Heart right ventricle (tissue), 16 donors: ENCODE data around the gene SVIL. TPM values are rescaled to one million over a fixed set of nuclear protein-coding genes. Genes with fewer than 3 reads are reported as not detected.

Source experiments
- ATAC-seq, 8 donors: fragments of 200-7000 bp; cut with Tn5 transposase; one replicate each; pipeline ENCODE4 v1.9.1; 2020; ENCODE audit warnings: mild to moderate bottlenecking in 8 of 8, moderate library complexity in 8 of 8, moderate number of reproducible peaks in 1 of 8
- DNase-seq, 2 donors: peaks; one replicate each; pipeline ENCODE4 v3.0.0-alpha.2; 2020
- H3K27ac ChIP-seq, 10 donors: fragments of 200-600 bp; sonication (generic) in 2 of 10; one replicate each; pipeline versions ENCODE4 v1.5.0 to v1.8.0; 2020 to 2022; ENCODE audit warnings: mild to moderate bottlenecking in 3 of 10
- H3K27me3 ChIP-seq, 7 donors: fragments of 200-600 bp; one replicate each; pipeline ENCODE4 v1.8.0; 2021 to 2022; ENCODE audit warnings: mild to moderate bottlenecking in 2 of 7
- H3K36me3 ChIP-seq, 9 donors: fragments of 200-600 bp; sonication (generic) in 1 of 9; one replicate each; pipeline versions ENCODE4 v1.5.0 to v1.8.0; 2020 to 2022; ENCODE audit warnings: mild to moderate bottlenecking in 2 of 9
- H3K4me1 ChIP-seq, 9 donors: fragments of 200-600 bp; sonication (generic) in 1 of 9; one replicate each; pipeline versions ENCODE4 v1.5.0 to v1.8.0; 2020 to 2022; ENCODE audit warnings: mild to moderate bottlenecking in 4 of 9
- H3K4me3 ChIP-seq, 10 donors: fragments of 200-600 bp; sonication (generic) in 2 of 10; one replicate each; pipeline versions ENCODE4 v1.5.0 to v1.8.0; 2020 to 2022; ENCODE audit warnings: mild to moderate bottlenecking in 7 of 10, moderate library complexity in 2 of 10
- H3K9me3 ChIP-seq, 11 donors: fragments of 200-600 bp in 10 of 11; sonication (generic) in 2 of 11; one replicate each; pipeline versions ENCODE4 v1.5.0 to v1.8.0; 2013 to 2022; ENCODE audit warnings: mild to moderate bottlenecking in 2 of 11, control low read depth in 1 of 11, moderate library complexity in 1 of 11
- WGBS, 2 donors: extraction: QIAGEN DNeasy Blood & Tissue Kit; methylation state at CpG; one replicate each; pipeline ENCODE4 v1.1.7; 2013; ENCODE audit warnings: inconsistent platforms in 1 of 2; 5-methylcytosine and 5-hydroxymethylcytosine counted together
- intact Hi-C, 10 donors: fragments of 100-400 bp; cut with DNase I; formaldehyde crosslinking; loops; one replicate each; pipeline versions ENCODE4 v1.11.1 to v1.14.2; 2022
- polyA plus RNA-seq, 2 donors: library from polyadenylated mRNA; stranded (reverse); fragments of 200-250 nt; gene quantifications; one replicate each; pipeline ENCODE4 v1.2.3, GENCODE V29; 2013
- total RNA-seq, 10 donors: library from RNA; stranded (reverse); fragmentation: NEBNext Ultra II Directional in 3 of 10; extraction: Animal tissue kit (Norgen Biotek cat#: 25700) in 3 of 10; gene quantifications; one replicate each; pipeline versions ENCODE4 v1.2.1 to v1.2.4, GENCODE V29; 2021 to 2023
- TF ChIP-seq, protein P1 (sequence below), 9 donors: fragments of 200-600 bp; sonication (generic) in 2 of 9; IDR thresholded peaks; one replicate each; pipeline versions ENCODE4 v1.5.0 to v1.8.0; 2021 to 2022; ENCODE audit warnings: antibody characterized with exemption in 9 of 9, mild to moderate bottlenecking in 5 of 9, moderate library complexity in 1 of 9
- donor health status: Arrhythmogenic right ventricular cardiomyopathy.
- donor health status: ischemic (EF 13 %, LVEDD 7.1; RV severe dilation, severe dysfunction).
- donor health status: healthy with polysubstance abuse.
- donor health status: DM: no; HTN: yes; CAD: no.
- donor health status: DM: no; HTN: no; CAD: no.
- donor health status: ischemic (EF 25% LVEDD 6.9; RV normal size, moderate dysfunction).
- donor health status: ischemic (EF 25% LVEDD 5.7; RV mildly dilated, moderate dysfunction).
- donor health status: healthy.
- donor health status: DM: yes; HTN: yes; CAD: no.
- donor health status: Ischemic cardiomyopathy.
- donor health status: ischemic (EF 35%, LVEDD 5.7; RV mildly dilated, moderate dysfunction).
- donor health status: nonischemic (EF 11% LVEDD 7.7; RV severe dilation, severe dysfunction).
- donor health status: DM: yes; HTN: yes; CAD: no.
- donor health status: PGD.
- donor health status: ischemic (EF 29% LVEDD 5.4; RV normal size, mild dysfunction).
- donor health status: nonischemic (EF 23%, LVEDD 6.1; RV moderate dilation, normal function).

SVIL gene
- total and polyA plus RNA-seq, 12 donors = 38.6 to 655 (median 450) TPM

- Histone ChIP-seq H3K36me3 (no peaks in the 10 kb centered on the region), H3K9me3 (no peaks in the 10 kb centered on the region), H3K4me3 (peak overlapping the region; percentile 12 to 59 (median 50)), H3K4me1 (peaks cover 2 to 55% (median 33%) of the 10 kb centered on the region in 9 donors), H3K27ac (peak overlapping the region; percentile 62 to 93 (median 86)), H3K27me3 (no peaks in the 10 kb centered on the region)
- TF ChIP-seq, protein P1, sequence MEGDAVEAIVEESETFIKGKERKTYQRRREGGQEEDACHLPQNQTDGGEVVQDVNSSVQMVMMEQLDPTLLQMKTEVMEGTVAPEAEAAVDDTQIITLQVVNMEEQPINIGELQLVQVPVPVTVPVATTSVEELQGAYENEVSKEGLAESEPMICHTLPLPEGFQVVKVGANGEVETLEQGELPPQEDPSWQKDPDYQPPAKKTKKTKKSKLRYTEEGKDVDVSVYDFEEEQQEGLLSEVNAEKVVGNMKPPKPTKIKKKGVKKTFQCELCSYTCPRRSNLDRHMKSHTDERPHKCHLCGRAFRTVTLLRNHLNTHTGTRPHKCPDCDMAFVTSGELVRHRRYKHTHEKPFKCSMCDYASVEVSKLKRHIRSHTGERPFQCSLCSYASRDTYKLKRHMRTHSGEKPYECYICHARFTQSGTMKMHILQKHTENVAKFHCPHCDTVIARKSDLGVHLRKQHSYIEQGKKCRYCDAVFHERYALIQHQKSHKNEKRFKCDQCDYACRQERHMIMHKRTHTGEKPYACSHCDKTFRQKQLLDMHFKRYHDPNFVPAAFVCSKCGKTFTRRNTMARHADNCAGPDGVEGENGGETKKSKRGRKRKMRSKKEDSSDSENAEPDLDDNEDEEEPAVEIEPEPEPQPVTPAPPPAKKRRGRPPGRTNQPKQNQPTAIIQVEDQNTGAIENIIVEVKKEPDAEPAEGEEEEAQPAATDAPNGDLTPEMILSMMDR (IDR thresholded peaks at IDR 0.05) = no peak
- ATAC-seq (no peak), DNase-seq (no peak)
- 38 to 42% methylated on average over 2 of the region's 2 CpGs for WGBS, 2 donors
- intact Hi-C loops = loop anchor here in 7 of 10 donors (5.0 to 10.0 kb wide), 6 partner anchors 42 to 221 kb away; no protein-coding TSS in a partner anchor
These were observed 666 bp downstream of the SVIL start for GRCh38 chr10:29634105-29634504.

DNA sequence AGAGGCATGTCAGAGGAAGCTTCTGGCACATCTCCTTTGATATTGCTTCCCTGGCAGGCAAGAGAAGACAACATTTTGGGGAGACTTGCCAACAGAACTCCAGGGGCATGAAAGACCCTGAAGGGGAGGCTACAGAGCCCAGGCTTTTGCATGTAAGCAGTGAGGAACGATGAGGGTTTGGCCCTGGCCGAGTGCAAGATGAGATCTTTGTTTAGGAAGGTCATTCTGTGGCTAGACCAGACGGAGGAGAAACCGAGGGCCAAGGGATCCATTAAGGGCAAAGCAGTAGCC lies 3.8 kb downstream of the SVIL start:
- intact Hi-C loops = loop anchor here in 7 of 10 donors (5.0 to 10.0 kb wide), 6 partner anchors 39 to 224 kb away; no protein-coding TSS in a partner anchor
- Histone ChIP-seq H3K9me3 (no peaks in the 10 kb centered on the region), H3K27ac (peak overlapping the region in 8 of 10 donors; percentile 16 to 92 (median 58)), H3K36me3 (peaks cover 0 to 10% (median 0%) of the 10 kb centered on the region in 9 donors), H3K4me1 (peaks cover 2 to 63% (median 48%) of the 10 kb centered on the region in 9 donors), H3K4me3 (peak overlapping the region in 9 of 10 donors; percentile 12 to 59 (median 53)), H3K27me3 (no peaks in the 10 kb centered on the region)
- ATAC-seq (no peak), DNase-seq (no peak)
- TF ChIP-seq, protein P1 (IDR thresholded peaks at IDR 0.05) = no peak
- WGBS, 2 donors = 54 to 74% methylated on average over 4 of the region's 4 CpGs

DNA sequence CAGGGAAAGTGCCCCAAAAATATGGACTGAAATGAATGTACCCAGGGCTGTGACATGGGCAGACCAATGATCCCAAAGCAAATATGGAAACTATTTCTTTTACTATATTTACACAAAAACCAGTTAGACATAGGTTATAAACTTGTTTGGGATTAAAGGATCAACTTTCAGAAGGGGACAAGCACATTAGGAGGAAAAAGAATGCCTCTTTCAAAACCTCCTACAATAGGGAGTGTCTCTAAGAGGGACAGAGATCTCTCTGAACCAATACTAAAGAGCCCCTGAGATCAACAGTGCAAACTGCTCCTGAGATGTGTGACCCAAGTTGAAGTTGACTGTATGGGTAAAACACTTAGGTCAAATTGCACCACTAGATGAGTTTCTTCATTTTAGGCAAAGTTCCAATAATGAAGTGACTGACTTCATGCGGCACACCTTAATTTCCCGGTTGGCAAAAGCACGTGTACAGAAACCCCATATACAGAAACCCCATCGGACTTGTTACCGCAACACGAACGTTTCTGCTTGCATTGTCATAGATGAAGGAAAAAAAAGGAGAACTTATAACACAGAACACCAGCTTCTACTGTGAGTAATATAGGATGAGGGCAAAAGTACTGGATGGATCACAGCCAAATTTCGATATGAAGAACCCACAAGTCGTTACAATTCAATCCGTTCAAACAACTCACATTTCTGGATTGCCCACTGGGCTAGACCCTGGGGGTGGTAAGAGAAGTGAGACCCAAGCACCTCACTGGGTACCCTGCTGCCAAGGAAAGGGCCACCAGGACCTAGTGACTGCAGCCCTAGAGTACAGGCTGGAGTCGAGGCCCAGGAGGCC lies 4.3 kb downstream of the SVIL start:
- no peaks in the 10 kb centered on the region for H3K9me3 ChIP-seq
- TF ChIP-seq, protein P1 (IDR thresholded peaks at IDR 0.05) = no peak
- WGBS, 2 donors = 52% methylated on average over 11 of the region's 11 CpGs
- peak overlapping the region in 9 of 10 donors; percentile 12 to 59 (median 53) for H3K4me3 ChIP-seq
- ATAC-seq (peak in 2 of 8 donors; percentile 7 to 35), DNase-seq (no peak)
- H3K27me3 ChIP-seq = no peaks in the 10 kb centered on the region
- H3K27ac ChIP-seq = peak overlapping the region in 8 of 10 donors; percentile 16 to 92 (median 58)
- peaks cover 1 to 58% (median 45%) of the 10 kb centered on the region in 9 donors for H3K4me1 ChIP-seq
- intact Hi-C loops = loop anchor here in 7 of 10 donors (5.0 to 10.0 kb wide), 6 partner anchors 38 to 224 kb away; no protein-coding TSS in a partner anchor
- peaks cover 0 to 14% (median 0%) of the 10 kb centered on the region in 9 donors for H3K36me3 ChIP-seq

DNA sequence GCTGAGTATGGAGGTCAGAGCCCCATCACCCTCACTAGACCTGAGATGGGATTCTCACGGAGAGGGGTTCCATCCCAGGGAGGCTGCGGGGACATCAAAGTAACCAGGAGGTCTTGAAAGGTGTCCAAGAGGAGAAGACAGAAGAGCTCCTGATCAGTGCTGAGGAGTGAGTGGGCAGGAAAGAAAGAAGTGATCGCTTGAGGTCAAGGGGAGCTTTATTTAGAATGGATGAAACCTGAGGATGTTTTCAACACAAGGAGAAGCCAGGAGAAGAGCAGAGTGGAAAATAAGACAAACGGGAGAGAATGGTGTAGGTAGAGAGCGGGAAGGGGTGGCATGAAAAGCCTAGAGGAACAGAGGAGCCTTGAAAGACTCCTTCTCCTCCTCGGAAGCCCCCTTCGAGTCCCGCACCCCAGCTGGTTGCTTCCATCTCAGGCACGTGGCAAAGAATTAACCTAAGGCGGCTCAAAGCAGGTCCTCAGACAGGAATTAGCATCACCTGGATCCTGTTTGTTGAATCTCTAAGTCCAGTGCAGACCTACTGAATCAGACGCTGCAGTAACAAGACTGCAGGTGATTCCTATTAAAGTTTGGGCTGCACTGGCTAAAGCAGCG lies 5.8 kb downstream of the SVIL start:
- DNase-seq (no peak), ATAC-seq (peak in 1 of 8 donors; percentile 7)
- Histone ChIP-seq H3K27me3 (no peaks in the 10 kb centered on the region), H3K4me3 (peak overlapping the region in 6 of 10 donors; percentile 19 to 59 (median 56)), H3K4me1 (peaks cover 0 to 56% (median 35%) of the 10 kb centered on the region in 9 donors), H3K36me3 (peaks cover 0 to 14% (median 0%) of the 10 kb centered on the region in 9 donors), H3K9me3 (no peaks in the 10 kb centered on the region), H3K27ac (peak overlapping the region in 3 of 10 donors; percentile 23 to 39 (median 33))
- TF ChIP-seq, protein P1 (IDR thresholded peaks at IDR 0.05) = no peak
- intact Hi-C loops = loop anchor here in 1 of 10 donors (5.0 kb wide), 1 partner anchor 37 kb away; no protein-coding TSS in a partner anchor
- WGBS, 2 donors = 57 to 71% methylated on average over 12 of the region's 12 CpGs
